NCI-H82 (cell line): ENCODE measurements around the gene HMMR.
"Not testable (repeated sequence)": the region's sequence is repeated elsewhere in the genome, so short reads cannot be mapped to it uniquely, and the experiment has no call there.

ENCODE experiments used
- DNase-seq: peaks from one replicate; lab custom pipeline; 2025; lab: John Stamatoyannopoulos, UW

The HMMR gene

GRCh38 chr5:163460562-163461171, at the start of gene HMMR:
HMMR (plus strand) TSS chr5:163460632; CDS start chr5:163460693, 61 bp downstream.
- DNase-seq, result peak; percentile 89

- not testable (repeated sequence) for DNase-seq
Observed at GRCh38 chr5:163415673-163416072, 44.8 kb upstream of the HMMR start.

- DNase-seq, result no peak
Observed at GRCh38 chr5:163424836-163425235, 35.6 kb upstream of the HMMR start.

- not testable (repeated sequence) for DNase-seq
Observed at GRCh38 chr5:163426128-163426527, 34.3 kb upstream of the HMMR start.

GRCh38 chr5:163432544-163432943, 27.9 kb upstream of the HMMR start:
- no peak for DNase-seq

GRCh38 chr5:163433271-163433670, 27.2 kb upstream of the HMMR start:
- no peak for DNase-seq

- DNase-seq, result no peak
Observed at GRCh38 chr5:163434401-163434866, 26.0 kb upstream of the HMMR start.

GRCh38 chr5:163436515-163436914, 23.9 kb upstream of the HMMR start:
- DNase-seq, result peak; percentile 55

- no peak for DNase-seq
Observed at GRCh38 chr5:163437011-163437308, 23.5 kb upstream of the HMMR start.

GRCh38 chr5:163437309-163438182, 22.9 kb upstream of the HMMR start, which contains the start of gene CCNG1:
CCNG1 (plus strand) TSS chr5:163437595; CDS start chr5:163439257, 1,662 bp downstream.
- DNase-seq, result peak; percentile 98

GRCh38 chr5:163439092-163439425, 21.4 kb upstream of the HMMR start:
- peak; percentile 68 for DNase-seq

GRCh38 chr5:163440954-163441353, 19.5 kb upstream of the HMMR start:
- DNase-seq, result no peak

GRCh38 chr5:163444526-163444925, 15.9 kb upstream of the HMMR start:
- no peak for DNase-seq

- no peak for DNase-seq
Observed at GRCh38 chr5:163445345-163445744, 15.1 kb upstream of the HMMR start.

GRCh38 chr5:163447191-163447590, 13.2 kb upstream of the HMMR start:
- DNase-seq, result no peak

GRCh38 chr5:163447875-163448274, 12.6 kb upstream of the HMMR start:
- DNase-seq, result no peak

GRCh38 chr5:163448491-163448890, 11.9 kb upstream of the HMMR start:
- no peak for DNase-seq

- DNase-seq, result no peak
Observed at GRCh38 chr5:163451489-163451888, 8.9 kb upstream of the HMMR start.

- no peak for DNase-seq
Observed at GRCh38 chr5:163453705-163454104, 6.7 kb upstream of the HMMR start.

- DNase-seq, result not testable (repeated sequence)
Observed at GRCh38 chr5:163455406-163455805, 5.0 kb upstream of the HMMR start.

- DNase-seq, result no peak
Observed at GRCh38 chr5:163456029-163456589, 4.3 kb upstream of the HMMR start.

- no peak for DNase-seq
Observed at GRCh38 chr5:163456840-163457239, 3.6 kb upstream of the HMMR start.

GRCh38 chr5:163458778-163459385, 1.6 kb upstream of the HMMR start:
- DNase-seq, result peak; percentile 31
